NCI-H1694 treated with DMSO at 0.1 percent for 48 hours (cell line): ENCODE data around the gene SH3D19.
"Not testable (repeated sequence)": the region's sequence is repeated elsewhere in the genome, so short reads cannot be mapped to it uniquely, and the experiment has no call there.

Source experiments
- DNase-seq: peaks from one replicate; lab custom pipeline; 2025; lab: John Stamatoyannopoulos, UW

The SH3D19 gene

DNA sequence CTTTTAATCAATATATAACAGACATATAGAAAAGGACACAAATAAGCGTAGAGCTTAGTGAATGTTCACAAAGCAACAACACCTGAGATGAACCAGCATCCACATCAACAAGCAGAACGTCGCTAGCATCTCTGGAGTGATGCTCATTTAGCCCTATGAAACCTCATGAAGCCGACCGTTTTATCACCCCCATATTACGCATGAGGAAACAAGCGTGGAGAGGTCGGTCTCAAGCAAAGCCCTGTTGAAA is 226.5 kb downstream of the SH3D19 start:
- DNase-seq = no peak

DNA sequence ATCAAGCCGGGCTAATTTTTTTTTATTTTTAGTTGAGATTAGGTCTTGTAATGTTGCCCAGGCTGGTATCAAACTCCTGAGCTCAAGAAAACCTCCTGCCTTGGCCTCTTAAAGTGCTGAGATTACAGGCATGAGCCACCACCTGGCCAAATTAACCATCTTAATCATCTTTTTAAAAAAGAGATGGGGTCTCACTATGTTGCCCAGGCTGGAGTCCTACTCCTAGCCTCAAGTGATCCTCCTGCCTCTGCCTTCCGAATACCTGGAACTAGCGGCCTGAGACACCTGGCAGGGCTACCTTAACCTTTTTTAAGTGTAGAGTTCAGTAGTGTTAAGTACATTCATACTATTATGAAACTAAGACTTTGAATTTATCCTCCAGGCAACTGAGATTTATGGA is 227.6 kb downstream of the SH3D19 start:
- DNase-seq = no peak

DNA sequence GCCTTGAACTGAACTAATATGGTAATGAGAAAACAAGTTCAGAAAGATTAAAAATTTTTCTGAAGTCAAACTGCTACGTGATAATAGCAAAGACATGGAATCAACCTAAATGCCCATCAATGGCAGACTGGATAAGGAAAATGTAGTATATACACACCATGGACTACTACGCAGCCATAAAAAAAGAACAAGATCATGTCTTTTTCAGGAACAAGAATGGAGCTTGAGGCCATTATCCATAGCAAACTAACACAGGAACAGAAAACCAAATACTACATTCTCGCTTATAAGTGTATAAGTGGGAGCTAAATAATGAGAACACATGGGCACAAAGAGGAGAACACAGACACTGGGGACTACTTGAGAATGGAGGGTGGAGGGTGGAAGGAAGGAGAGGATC is 230.3 kb downstream of the SH3D19 start:
- no peak for DNase-seq

DNA sequence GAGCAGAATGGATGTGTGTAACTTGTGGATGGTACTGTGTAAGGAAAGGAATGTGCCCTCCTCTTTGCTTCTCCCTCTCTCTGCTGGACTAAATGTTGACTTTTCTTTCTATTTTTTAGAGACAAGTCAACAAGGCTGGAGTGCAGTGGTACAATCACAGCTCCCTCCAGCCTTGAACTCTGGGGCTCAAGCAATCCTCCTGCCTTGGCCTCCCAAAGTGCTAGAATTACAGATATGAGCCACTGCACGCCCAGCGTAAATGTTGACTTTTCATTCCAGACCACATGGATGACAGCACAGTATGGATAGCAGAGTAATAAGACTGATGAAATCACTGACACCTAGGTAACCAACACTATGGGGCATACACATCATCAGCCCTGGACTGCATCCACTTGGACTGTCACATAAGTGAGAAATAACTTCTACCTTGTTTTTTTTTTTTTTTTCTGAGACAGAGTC is 231.1 kb downstream of the SH3D19 start:
- DNase-seq = no peak

DNA sequence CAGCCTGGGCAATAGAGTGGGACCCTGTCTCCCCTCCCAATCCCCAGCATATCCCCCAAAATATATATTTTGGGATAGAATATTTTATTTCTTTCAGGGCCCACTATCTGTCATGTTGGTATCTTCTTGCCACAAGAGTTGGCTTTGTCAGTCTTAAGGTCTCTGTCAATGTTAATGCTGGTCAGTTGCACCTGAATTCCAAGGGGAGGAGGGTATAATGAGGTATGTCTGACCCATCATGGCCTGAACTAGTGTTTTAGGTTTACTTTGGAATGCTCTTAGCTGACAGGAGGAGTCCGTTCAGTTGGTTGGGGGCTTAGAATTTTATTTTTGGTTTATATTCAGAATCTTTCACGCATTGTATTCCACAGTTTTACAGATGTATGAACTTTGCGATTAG is 232.2 kb downstream of the SH3D19 start:
- no peak for DNase-seq

DNA sequence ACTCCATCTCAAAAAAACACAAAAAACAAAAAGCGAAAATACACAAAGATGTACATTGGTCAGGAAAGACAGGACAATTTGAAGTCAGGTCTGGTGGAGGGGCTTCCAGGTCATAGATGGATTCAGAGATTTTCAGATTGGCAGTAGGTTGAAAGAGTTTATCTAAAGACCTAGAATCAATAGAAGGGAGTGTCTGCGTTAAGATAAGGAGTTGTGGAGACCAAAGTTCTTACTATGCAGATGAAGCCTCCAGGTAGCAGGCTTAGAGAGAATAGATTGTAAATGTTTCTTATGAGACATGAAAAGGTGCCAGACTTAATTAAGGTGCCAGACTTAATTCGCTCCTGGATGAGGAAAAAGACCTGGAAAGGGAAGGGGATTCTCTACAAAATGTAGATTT is 232.9 kb downstream of the SH3D19 start:
- DNase-seq = no peak

DNA sequence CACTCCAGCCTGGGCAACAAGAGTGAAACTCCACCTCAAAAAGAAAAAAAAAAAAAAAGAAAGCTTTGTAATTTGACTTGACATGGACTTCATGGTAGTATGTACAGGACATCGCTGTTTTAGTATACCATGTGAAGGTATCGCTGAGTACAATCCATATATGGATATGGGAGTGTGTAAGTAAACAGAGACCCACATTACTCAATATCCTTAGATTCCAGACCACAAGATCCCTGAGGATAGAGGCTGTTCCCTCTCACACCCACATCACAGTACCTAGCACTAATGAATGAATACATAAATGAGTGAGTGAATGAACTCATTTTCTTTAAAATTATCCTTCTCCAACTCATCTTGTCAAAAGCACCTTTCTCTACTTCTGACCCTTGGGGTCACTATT is 234.4 kb downstream of the SH3D19 start:
- DNase-seq = no peak

DNA sequence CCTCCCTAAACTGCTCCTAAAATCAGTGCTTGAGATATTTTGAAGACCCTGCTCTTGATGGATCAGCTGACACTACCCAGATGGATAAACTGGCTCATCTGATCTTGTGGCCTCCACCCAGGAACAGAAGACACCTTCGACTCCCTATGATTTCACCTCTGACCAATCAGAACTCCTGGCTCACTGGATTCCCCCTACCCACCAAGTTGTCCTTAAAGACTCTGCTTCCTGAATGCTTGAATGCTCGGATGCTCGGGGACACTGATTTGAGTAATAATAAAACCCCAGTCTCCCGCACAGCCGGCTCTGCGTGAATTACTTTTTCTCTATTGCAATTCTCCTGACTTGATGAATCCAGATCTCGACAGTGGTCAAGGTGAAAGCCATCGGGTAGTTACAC is 237.9 kb downstream of the SH3D19 start:
- no peak for DNase-seq

DNA sequence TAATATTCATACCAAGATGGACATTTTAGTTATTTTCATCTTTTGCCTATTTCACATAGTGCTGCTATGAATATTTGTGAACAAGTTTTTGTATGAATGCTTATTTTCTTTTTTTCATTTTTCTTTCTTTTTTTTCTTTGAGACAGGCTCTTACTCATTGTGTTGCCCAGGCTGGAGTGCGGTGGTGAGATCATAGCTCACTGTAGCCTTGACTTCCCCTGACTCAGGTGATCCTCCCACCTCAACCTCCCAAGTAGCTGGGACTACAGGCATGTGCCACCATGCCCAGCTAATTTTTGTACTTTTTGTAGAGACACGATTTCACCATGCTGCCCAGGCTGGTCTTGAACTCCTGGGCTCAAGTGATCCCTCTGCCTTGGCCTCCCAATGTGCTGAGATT is 247.4 kb downstream of the SH3D19 start:
- DNase-seq = not testable (repeated sequence)

DNA sequence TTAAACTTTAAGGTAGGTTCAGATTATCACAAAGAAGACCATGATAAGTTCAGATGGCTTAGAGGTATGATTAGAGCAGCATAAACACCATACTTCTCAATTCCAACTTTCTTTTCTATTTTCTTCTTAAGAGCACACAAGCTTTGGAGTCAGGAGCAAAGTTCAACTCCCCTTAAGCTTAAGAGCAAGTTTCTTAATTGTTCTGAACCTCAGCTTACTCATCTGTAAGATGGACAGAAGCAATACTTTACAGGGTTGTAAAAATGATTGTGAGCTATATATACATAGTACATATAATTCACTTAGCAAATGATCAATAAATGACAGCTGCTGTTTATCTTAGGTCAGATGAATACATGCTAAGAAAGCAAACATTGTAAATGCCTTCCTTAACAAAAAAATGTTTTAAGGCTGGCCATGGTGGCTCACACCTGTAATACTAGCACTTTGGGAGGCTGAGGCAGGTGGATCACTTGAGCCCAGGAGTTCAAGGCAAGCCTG is 250.9 kb downstream of the SH3D19 start:
- DNase-seq = no peak
